Stimulated activated memory B cell treated with anti-CD40 and anti-IgM and Interleukin-4, amounts not matched to agents 10 μg/mL and 1 μg/mL and 100 μg/mL, for 72 hours (primary cell): ENCODE measurements around the gene PROKR1.
"Not testable (repeated sequence)": the region's sequence is repeated elsewhere in the genome, so short reads cannot be mapped to it uniquely, and the experiment has no call there.

Experiments
- ATAC-seq: fragments of 150-1000 bp; cut with Tn5 transposase; 2 replicates; pipeline ENCODE4 v1.10.0; 2021
- H3K27ac Mint-ChIP-seq: one replicate; pipeline ENCODE4 v1.8.0; 2022; ENCODE audit warnings: mild to moderate bottlenecking, mixed read lengths
- H3K27me3 Mint-ChIP-seq: one replicate; pipeline ENCODE4 v1.8.0; 2022; ENCODE audit warnings: mixed read lengths
- H3K36me3 Mint-ChIP-seq: one replicate; pipeline ENCODE4 v1.8.0; 2022; ENCODE audit warnings: mixed read lengths
- H3K4me1 Mint-ChIP-seq: one replicate; pipeline ENCODE4 v1.8.0; 2022; ENCODE audit warnings: mixed read lengths
- H3K4me3 Mint-ChIP-seq: one replicate; pipeline ENCODE4 v1.8.0; 2022; ENCODE audit warnings: mild to moderate bottlenecking, moderate library complexity, mixed read lengths
- H3K9me3 Mint-ChIP-seq: one replicate; pipeline ENCODE4 v1.8.0; 2022; ENCODE audit warnings: mixed read lengths

PROKR1 gene

DNA sequence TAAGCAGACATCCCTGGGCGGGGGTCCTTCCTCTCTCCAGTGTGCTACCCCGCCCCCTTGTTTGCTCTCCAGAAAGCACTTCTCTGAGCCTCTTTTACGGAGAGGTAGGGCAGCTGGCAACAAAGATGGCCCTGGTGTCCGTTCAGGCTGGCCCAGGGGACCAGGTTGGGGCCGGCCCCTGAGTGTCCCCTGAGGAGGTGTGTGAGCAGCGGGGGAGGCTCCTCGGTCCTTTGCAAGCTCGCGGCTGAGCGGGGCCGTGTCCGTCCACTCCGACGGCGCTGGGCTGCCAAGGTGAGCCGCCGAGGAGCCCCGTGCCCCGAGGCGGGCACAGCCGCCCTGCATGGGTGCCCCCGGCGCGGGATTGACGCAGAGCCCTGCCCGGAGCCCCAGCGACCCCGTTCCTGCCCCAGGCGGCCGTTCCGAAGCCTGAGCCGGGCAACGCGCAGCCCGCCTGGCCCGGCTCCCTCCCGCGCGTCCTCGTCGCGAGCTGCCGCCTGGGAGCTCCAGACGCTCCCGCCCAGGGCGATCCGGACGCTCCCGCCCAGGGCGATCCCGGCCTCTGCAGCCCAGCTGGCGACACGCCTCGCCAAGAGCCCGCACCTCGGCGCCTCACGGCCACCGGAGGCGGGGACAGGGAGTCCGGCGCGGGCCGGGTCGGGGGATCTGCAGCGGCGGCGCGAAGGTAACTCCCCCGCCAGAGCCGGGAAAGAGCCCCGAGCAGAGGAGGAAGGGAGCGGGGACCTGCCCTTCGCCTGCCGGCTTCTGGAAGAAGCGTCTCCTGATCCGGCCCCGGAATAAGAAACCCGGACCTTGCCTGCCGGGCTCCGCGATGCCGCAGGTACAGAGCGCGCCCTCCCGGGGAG is at the start of gene PROKR1:
Gene PROKR1, plus strand, starts transcription at position 569 of the 863 bp plus-strand sequence. CDS start 2,243 bp downstream, outside the sequence.
- Mint-ChIP-seq H3K4me1 (peaks cover 14% of the 10 kb centered on the region), H3K27ac (no peak within 1 kb of the TSS), H3K4me3 (peak within 1 kb of the TSS; percentile 54), H3K36me3 (peaks cover 13% of the 10 kb centered on the region), H3K27me3 (peaks cover 75% of the 10 kb centered on the region), H3K9me3 (peaks cover 18% of the 10 kb centered on the region)
- ATAC-seq, result peak; percentile 46

DNA sequence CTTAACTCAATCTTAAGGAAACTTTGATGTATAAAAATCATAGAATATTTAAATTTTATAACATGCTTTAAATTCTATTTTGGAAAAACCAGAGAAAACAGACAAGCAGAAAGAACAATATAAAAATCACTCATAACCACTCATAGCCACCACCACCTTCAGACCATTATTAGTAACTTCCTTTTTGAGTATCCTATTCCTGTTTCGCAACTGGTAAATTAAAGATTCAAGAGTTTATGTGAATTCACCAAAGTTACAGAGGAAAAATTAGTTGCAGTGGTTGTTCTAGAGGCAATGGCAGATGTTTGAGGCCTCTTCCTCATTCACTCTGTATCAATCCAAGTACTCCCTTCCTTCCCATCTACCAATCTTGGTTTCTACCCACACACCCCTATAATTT is 49.3 kb upstream of the PROKR1 start:
- no peak overlapping the region for H3K4me3 Mint-ChIP-seq

DNA sequence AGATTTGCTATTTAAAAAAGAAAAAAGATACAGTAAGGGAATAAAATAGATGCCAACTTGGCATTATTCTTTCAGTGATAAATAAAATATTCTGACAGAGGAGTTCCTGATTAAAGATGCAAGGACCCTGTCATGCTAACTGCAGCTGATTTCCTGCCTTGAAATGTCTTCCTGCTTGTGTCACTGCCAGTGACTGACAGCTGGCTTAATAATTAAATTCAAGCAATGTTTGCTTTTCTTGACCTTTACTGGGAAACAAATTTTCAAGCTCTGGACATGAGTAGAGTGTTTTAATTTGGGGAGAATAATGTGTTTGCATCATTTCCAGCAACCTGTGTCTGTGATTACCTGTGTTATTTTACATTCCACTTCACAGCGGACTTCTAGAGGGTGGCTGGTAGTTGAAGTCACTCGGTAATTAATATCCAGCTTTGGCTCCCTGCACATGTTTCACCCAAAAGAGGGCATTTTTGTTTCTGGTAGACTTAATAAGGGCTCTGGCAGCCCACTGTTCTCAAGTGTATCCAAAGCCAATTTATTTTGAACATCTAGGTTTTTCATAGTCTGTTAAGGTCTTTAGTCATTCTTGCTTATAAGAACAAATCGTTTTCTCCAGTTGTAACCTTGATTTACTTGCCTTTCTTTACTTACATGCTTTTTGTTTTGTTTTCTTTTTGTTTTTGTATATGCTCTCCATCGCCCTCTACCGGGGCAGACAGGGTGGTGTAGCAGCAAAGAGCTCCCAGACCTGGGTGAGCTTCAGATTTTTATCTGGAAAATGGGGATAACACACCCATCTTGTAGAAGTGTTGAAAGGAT is 48.5 kb upstream of the PROKR1 start:
- Mint-ChIP-seq H3K4me3 (no peak overlapping the region), H3K27me3 (no peaks in the 10 kb centered on the region), H3K4me1 (peaks cover 12% of the 10 kb centered on the region), H3K9me3 (peaks cover 5% of the 10 kb centered on the region), H3K36me3 (no peaks in the 10 kb centered on the region), H3K27ac (no peak overlapping the region)
- ATAC-seq, result no peak

More for the DNA sequence above, 49.3 kb upstream of the PROKR1 start:
- no peak for ATAC-seq
- no peaks in the 10 kb centered on the region for H3K27me3 Mint-ChIP-seq
- peaks cover 12% of the 10 kb centered on the region for H3K4me1 Mint-ChIP-seq
- H3K9me3 Mint-ChIP-seq, result no peaks in the 10 kb centered on the region
- peaks cover 8% of the 10 kb centered on the region for H3K36me3 Mint-ChIP-seq
- no peak overlapping the region for H3K27ac Mint-ChIP-seq

- not testable (repeated sequence) for H3K36me3 Mint-ChIP-seq, H3K27me3 Mint-ChIP-seq, ATAC-seq, H3K27ac Mint-ChIP-seq, H3K9me3 Mint-ChIP-seq, H3K4me3 Mint-ChIP-seq
- H3K4me1 Mint-ChIP-seq, result peaks cover 12% of the 10 kb centered on the region
Measured at GRCh38 chr2:68595493-68595785, 47.9 kb upstream of the PROKR1 start.

DNA sequence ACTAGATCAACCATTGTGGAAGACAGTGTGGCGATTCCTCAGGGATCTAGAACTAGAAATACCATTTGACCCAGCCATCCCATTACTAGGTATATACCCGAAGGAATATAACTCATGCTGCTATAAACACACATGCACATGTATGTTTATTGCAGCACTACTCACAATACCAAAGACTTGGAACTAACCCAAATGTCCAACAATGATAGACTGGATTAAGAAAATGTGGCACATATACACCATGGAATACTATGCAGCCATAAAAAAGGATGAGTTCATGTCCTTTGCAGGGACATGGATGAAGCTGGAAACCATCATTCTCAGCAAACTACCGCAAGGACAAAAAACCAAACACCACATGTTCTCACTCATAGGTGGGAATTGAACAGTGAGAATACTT is 42.9 kb upstream of the PROKR1 start:
- not testable (repeated sequence) for H3K27ac Mint-ChIP-seq, H3K4me1 Mint-ChIP-seq, ATAC-seq, H3K36me3 Mint-ChIP-seq, H3K27me3 Mint-ChIP-seq, H3K4me3 Mint-ChIP-seq
- peaks cover 12% of the 10 kb centered on the region for H3K9me3 Mint-ChIP-seq

DNA sequence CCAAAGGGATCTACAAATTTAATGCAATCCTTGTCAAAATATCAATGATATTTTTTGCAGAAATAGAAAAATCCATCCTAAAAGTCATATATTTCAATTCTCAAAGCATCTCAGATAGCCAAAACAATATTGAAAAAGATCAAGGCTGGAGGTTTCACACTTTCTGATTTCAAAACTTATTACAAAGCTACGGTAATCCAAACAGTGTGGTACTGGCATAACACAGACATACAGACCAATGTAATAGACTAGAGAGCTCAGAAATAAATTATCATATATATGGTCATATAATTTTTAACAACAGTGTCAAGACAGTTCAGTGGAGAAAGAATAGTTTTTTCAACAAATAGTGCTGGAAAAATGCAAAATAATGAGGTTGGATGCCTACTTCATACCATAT is 40.3 kb upstream of the PROKR1 start:
- no peak overlapping the region for H3K4me3 Mint-ChIP-seq
- H3K9me3 Mint-ChIP-seq, result peaks cover 12% of the 10 kb centered on the region
- no peak overlapping the region for H3K27ac Mint-ChIP-seq
- no peaks in the 10 kb centered on the region for H3K27me3 Mint-ChIP-seq
- no peak for ATAC-seq
- H3K4me1 Mint-ChIP-seq, result no peaks in the 10 kb centered on the region
- H3K36me3 Mint-ChIP-seq, result no peaks in the 10 kb centered on the region

- ATAC-seq, result no peak
- H3K36me3 Mint-ChIP-seq, result no peaks in the 10 kb centered on the region
- H3K4me3 Mint-ChIP-seq, result no peak overlapping the region
- H3K4me1 Mint-ChIP-seq, result no peaks in the 10 kb centered on the region
- peaks cover 12% of the 10 kb centered on the region for H3K9me3 Mint-ChIP-seq
- no peak overlapping the region for H3K27ac Mint-ChIP-seq
- no peaks in the 10 kb centered on the region for H3K27me3 Mint-ChIP-seq
Measured at GRCh38 chr2:68604077-68604476, 39.3 kb upstream of the PROKR1 start.

DNA sequence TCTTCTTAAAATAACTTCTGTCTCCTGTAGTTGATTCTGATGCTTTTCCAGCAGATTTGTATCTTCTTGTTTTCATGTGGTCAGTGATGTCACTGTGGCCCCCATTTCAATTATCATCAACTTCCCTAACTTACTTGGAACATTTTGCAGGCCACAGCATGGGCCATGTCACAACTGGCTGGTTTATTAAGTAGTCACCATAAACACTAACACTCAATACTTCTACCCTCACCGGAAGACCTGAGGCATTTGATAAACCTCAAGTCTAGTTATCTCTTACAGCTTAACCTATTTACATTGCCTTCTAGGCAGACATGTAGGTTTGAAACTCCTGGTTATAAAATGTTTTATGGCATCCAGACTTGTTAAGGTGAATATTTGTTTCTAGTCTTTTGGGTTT is 37.4 kb upstream of the PROKR1 start:
- no peak for ATAC-seq
- peaks cover 8% of the 10 kb centered on the region for H3K9me3 Mint-ChIP-seq
- no peaks in the 10 kb centered on the region for H3K4me1 Mint-ChIP-seq
- no peaks in the 10 kb centered on the region for H3K27me3 Mint-ChIP-seq
- no peak overlapping the region for H3K4me3 Mint-ChIP-seq
- no peak overlapping the region for H3K27ac Mint-ChIP-seq
- H3K36me3 Mint-ChIP-seq, result peaks cover 6% of the 10 kb centered on the region

- no peak overlapping the region for H3K27ac Mint-ChIP-seq
Measured at GRCh38 chr2:68606759-68607158, 36.6 kb upstream of the PROKR1 start.

DNA sequence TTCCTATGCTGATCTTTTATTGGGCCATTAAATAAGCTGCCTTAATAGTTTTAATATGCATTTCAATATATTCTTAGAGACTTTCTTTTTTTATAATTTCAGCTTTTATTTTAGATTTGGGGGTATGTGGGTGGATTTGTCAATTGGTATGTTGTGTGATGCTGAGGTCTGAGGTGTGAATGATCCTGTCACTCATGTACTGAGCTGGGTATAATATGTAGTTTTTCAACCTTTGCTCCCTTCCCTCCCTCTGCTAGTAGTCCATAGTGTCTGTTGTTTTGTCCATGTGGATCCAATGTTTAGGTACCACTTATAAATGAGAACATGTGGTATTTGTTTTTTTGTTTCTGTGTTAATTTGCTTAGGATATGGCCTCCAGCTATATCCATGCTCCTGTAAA is 35.5 kb upstream of the PROKR1 start:
- peaks cover 5% of the 10 kb centered on the region for H3K9me3 Mint-ChIP-seq
- H3K4me1 Mint-ChIP-seq, result no peaks in the 10 kb centered on the region
- ATAC-seq, result no peak
- no peak overlapping the region for H3K4me3 Mint-ChIP-seq
- H3K36me3 Mint-ChIP-seq, result peaks cover 18% of the 10 kb centered on the region
- no peaks in the 10 kb centered on the region for H3K27me3 Mint-ChIP-seq
- no peak overlapping the region for H3K27ac Mint-ChIP-seq

More at GRCh38 chr2:68606759-68607158, 36.6 kb upstream of the PROKR1 start:
- Mint-ChIP-seq H3K9me3 (peaks cover 8% of the 10 kb centered on the region), H3K27me3 (no peaks in the 10 kb centered on the region), H3K36me3 (peaks cover 11% of the 10 kb centered on the region), H3K4me1 (no peaks in the 10 kb centered on the region), H3K4me3 (no peak overlapping the region)
- ATAC-seq, result no peak

DNA sequence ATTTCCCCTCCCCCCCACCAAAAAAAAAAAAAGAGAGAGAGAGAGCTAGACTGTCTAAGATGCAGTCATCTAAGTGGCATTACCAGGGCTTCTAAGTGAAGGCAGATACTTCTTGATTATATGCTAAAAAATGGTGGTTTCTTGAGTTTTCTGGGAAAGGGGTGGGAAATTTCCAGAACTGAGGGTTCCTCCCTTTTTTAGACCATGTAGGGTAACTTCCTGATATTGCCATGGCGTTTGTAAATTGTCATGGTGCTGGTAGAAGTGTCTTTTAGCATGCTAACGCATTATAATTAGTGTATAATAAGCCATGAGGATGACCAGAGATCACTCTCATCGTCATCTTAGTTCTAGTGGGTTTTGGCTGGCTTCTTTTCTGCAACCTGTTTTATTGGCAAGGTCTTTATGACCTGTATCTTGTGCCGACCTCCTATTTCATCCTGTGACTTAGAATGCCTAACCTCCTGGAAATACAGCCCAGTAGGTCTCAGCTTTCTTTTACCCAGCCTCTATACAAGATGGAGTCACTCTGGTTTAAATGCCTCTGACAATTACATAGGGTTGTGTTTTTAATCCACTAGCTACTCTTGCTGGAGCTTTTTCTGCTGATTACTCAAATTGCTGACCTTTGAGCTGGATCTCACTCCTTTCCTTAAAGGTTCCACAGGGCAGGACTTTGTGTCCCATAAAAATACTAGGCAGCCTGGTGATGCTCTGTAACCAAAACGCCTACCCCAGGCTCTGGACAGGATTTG is 30.4 kb upstream of the PROKR1 start:
- Mint-ChIP-seq H3K4me1 (no peaks in the 10 kb centered on the region), H3K4me3 (no peak overlapping the region), H3K36me3 (peaks cover 22% of the 10 kb centered on the region), H3K27me3 (no peaks in the 10 kb centered on the region), H3K27ac (no peak overlapping the region), H3K9me3 (peaks cover 5% of the 10 kb centered on the region)
- ATAC-seq, result no peak

- ATAC-seq, result no peak
- no peaks in the 10 kb centered on the region for H3K27me3 Mint-ChIP-seq
- H3K4me3 Mint-ChIP-seq, result no peak overlapping the region
- no peaks in the 10 kb centered on the region for H3K4me1 Mint-ChIP-seq
- peaks cover 7% of the 10 kb centered on the region for H3K9me3 Mint-ChIP-seq
- no peak overlapping the region for H3K27ac Mint-ChIP-seq
- peaks cover 16% of the 10 kb centered on the region for H3K36me3 Mint-ChIP-seq
Measured at GRCh38 chr2:68620772-68621171, 22.6 kb upstream of the PROKR1 start.

DNA sequence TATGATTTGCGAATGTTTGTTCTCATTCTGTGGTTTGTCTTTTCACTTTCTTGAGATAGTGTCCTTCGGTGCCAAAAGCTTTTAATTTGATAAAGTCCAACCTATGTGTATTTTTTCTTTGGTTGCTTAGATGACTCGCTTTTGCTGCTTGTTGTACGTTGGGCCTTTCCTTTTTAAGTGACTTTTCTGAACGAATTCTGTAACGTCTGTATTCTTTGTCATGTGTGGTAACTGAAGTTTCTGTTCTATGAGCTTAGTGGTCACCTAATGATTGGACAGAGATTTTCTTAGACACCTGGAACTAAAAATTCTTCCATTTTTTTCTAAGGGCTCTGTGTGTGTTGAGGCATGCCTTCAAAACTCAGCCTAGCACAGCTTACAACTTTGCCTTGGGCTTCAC is 19.6 kb upstream of the PROKR1 start:
- Mint-ChIP-seq H3K4me1 (no peaks in the 10 kb centered on the region), H3K4me3 (no peak overlapping the region), H3K27me3 (no peaks in the 10 kb centered on the region), H3K9me3 (peaks cover 7% of the 10 kb centered on the region), H3K36me3 (peaks cover 14% of the 10 kb centered on the region), H3K27ac (no peak overlapping the region)
- no peak for ATAC-seq

DNA sequence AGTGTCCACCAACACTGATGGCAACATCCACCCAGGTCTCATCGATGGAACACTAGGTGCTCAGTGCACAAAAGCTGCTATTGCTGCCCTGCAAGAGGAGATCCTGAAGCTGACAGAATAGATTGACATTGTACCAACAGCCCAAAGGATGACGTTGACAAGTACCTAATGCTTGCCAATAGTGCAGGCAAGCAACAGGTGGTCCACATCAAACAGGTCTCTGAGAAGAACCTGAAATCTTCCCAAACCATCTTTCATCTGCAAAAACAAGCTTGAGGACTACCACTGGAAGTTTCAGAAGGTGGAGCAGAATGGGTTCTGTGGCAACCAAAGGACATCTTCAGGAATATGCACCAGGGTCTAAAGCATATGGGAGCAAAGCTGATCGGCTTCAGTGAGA is 15.8 kb upstream of the PROKR1 start:
- H3K4me3 Mint-ChIP-seq, result no peak overlapping the region
- no peak for ATAC-seq
- peaks cover 4% of the 10 kb centered on the region for H3K9me3 Mint-ChIP-seq
- no peaks in the 10 kb centered on the region for H3K4me1 Mint-ChIP-seq
- no peaks in the 10 kb centered on the region for H3K27me3 Mint-ChIP-seq
- peaks cover 11% of the 10 kb centered on the region for H3K36me3 Mint-ChIP-seq
- no peak overlapping the region for H3K27ac Mint-ChIP-seq

DNA sequence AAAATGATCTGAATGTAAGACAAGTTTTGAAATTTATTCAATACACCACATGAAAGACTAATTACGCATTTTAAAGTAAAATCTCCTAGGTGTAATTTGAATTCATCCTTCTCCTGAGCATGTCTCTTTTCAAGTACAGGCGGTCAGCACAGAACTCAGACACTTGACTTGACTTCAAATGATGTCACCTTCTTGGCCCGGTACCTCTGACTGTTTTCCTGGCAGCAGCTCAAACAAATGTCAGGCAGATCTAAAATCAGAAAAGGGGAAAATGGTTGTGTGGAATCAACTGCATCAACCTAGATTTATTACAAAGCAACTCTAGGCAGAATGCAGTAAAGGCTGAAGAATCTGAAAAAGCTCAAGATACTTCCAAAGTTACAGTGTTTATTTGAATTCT is 11.4 kb upstream of the PROKR1 start:
- no peaks in the 10 kb centered on the region for H3K4me1 Mint-ChIP-seq
- peaks cover 4% of the 10 kb centered on the region for H3K36me3 Mint-ChIP-seq
- H3K4me3 Mint-ChIP-seq, result no peak overlapping the region
- H3K27me3 Mint-ChIP-seq, result peaks cover 14% of the 10 kb centered on the region
- ATAC-seq, result no peak
- peaks cover 4% of the 10 kb centered on the region for H3K9me3 Mint-ChIP-seq
- H3K27ac Mint-ChIP-seq, result no peak overlapping the region
